ENCODE measurements around the gene PLEKHA7.
A peak's percentile ranks its signal among the peaks of the same experiment; 100 is the strongest.
"Not testable (repeated sequence)": the region's sequence is repeated elsewhere in the genome, so short reads cannot be mapped to it uniquely, and the experiment has no call there.

PLEKHA7 gene, protein sequence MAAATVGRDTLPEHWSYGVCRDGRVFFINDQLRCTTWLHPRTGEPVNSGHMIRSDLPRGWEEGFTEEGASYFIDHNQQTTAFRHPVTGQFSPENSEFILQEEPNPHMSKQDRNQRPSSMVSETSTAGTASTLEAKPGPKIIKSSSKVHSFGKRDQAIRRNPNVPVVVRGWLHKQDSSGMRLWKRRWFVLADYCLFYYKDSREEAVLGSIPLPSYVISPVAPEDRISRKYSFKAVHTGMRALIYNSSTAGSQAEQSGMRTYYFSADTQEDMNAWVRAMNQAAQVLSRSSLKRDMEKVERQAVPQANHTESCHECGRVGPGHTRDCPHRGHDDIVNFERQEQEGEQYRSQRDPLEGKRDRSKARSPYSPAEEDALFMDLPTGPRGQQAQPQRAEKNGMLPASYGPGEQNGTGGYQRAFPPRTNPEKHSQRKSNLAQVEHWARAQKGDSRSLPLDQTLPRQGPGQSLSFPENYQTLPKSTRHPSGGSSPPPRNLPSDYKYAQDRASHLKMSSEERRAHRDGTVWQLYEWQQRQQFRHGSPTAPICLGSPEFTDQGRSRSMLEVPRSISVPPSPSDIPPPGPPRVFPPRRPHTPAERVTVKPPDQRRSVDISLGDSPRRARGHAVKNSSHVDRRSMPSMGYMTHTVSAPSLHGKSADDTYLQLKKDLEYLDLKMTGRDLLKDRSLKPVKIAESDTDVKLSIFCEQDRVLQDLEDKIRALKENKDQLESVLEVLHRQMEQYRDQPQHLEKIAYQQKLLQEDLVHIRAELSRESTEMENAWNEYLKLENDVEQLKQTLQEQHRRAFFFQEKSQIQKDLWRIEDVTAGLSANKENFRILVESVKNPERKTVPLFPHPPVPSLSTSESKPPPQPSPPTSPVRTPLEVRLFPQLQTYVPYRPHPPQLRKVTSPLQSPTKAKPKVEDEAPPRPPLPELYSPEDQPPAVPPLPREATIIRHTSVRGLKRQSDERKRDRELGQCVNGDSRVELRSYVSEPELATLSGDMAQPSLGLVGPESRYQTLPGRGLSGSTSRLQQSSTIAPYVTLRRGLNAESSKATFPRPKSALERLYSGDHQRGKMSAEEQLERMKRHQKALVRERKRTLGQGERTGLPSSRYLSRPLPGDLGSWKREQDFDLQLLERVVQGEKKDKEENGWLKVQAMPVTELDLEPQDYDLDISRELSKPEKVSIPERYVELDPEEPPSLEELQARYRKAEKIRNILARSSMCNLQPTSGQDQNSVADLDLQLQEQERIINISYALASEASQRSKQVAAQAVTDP

DNA sequence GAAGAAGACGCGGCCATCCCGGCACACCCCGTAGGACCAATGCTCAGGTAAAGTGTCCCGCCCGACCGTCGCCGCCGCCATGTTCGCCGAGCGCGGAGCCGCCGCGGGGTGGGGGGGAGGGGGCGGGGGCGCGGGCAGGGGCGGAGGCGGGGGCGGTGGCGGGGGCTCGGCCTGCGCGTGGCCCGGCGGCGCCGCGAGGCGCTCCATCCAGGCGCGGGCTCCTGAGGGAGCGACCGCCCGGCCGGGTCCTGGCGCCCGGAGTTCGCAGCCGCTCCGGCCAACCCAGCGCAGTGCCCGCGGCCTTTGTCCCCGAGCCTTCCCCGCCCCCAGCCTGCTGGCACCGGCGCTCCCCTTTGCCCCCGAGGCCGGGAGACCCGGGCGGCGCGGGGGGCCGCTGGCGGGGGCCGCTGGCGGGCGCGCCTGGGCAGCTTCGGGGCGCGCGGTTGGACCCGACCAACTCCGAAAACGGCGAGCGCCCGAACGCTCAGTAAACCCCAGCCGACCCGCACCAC, at the start of gene PLEKHA7:
Gene PLEKHA7 (minus strand): TSS at position 94 of the 512 bp plus-strand sequence. CDS start 13 bp downstream, at position 81.
- DNase-seq, result no peak

DNA sequence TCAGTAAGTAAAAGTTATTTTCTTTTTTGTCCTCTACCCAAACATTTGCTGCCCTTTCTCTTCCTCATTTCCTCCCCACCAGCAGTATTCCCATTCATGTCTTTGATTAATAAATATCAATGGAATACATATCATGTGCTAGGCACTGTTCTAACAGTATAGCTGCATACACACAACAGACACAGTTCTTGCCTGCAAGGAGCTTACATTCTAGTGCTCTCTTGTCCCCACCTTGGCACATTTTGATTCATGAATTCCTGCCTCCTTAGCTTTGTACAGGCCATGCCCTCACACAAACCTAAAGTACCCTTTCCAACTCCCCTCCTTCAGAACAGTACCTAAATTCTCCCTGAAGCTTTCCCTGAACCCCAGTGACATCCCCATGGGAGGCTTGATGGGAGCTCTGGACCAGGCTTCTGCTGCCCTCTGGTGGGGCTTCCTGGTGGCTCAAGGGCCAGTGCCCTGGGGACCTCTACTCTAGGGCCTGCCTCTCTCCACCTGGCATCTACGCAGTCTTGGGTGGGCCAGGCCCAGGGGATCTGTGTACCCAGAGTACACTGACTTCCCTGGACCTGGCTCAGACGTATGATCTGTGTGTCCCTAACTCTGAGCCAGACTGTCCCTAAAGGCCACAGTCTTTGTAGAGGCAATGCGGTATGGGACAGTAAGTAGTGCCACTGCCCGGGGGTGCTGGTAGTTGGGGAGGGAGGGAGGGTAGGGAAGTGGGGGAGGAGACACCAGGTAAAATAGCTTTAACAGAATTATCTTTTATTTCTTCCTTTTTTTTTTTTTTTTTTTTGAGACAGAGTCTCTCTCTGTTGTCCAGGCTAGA, 49.2 kb upstream of the PLEKHA7 start:
- peak; percentile 49 for DNase-seq

GRCh38 chr11:17051146-17051545, 36.9 kb upstream of the PLEKHA7 start:
- not testable (repeated sequence) for DNase-seq

DNA sequence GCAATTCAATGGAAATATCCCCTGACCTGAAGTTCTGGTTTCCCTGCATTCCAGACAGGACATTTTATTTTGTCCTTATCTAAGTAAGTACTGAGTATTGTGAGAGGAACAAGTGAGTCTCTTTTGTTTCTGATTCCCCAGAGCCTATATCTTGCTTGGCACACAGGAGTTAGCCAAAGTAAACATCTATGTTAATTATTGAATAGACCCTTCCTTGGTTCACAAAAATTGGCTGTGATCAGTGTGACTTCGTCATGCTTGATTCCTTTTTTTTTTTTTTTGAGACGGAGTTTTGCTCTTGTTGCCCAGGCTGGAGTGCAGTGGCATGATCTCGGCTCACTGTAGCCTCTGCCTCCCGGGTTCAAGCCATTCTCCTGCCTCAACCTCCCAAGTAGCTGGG, 34.3 kb upstream of the PLEKHA7 start:
- not testable (repeated sequence) for DNase-seq

DNA sequence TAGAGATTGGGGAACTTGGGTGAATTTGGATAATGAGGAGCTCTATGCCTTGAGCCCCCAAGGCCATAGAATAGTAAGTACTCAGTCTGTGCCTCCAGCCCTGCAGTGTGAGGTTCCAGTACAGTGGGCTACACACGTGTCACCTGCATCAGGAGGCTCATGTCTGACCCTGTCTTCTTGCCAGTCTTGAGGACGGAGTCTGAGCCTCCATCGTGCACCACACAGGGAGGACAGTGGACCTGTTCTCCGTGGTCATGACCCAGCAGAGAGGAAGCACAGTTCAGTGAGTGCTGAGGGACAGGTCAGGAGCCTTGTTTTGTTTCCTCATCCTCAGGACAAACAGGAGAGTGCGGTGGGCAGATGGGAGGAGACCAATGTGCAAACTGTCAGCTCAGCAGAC, 32.5 kb upstream of the PLEKHA7 start:
- DNase-seq, result no peak

- DNase-seq, result no peak
Measured at GRCh38 chr11:17036666-17037658, 22.7 kb upstream of the PLEKHA7 start.

DNA sequence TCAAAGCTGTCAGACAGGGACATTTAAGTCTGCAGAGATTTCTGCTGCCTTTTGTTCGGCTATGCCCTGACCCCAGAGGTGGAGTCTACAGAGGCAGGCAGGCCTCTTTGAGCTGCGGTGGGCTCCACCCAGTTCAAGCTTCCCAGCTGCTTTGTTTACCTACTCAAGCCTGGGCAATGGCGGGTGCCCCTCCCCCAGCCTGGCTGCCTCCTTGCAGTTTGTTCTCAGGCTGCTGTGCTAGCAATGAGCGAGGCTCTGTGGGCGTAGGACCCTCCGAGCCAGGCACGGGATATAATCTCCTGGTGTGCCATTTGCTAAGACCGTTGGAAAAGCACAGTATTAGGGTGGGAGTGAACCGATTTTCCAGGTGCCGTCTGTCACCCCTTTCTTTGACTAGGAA, 19.8 kb upstream of the PLEKHA7 start:
- not testable (repeated sequence) for DNase-seq

DNA sequence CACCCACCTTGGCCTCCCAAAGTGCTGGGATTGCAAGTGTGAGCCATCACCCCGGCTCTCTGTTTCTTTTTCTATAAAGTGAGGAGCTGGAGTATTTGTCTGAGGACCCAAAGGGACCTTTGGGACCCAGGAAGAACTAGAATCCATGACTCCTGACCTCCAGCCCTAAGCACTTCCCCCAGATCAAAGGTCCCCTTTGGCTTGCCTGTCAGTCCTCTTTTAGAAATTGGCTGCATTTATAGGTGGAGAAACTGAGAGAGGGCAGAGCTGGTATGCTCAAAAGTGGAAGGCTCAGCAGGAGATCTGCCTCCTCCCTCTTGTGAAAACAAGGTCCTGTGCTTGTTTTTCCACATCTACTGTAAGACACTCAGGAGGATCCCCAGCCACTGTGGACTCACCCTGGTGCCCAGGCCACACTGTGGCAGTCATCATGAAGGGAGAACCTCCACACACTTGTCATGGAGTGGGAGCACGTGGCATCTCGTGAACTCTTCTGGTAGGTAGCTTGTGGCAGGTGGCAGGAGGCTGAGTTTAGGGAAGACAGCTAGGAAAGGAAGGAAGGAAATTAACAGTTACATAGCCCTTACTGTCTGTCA, 12.4 kb upstream of the PLEKHA7 start:
- no peak for DNase-seq

GRCh38 chr11:17024924-17025323, 10.7 kb upstream of the PLEKHA7 start:
- DNase-seq, result no peak

- DNase-seq, result no peak
Measured at GRCh38 chr11:17021511-17021910, 7.3 kb upstream of the PLEKHA7 start.

DNA sequence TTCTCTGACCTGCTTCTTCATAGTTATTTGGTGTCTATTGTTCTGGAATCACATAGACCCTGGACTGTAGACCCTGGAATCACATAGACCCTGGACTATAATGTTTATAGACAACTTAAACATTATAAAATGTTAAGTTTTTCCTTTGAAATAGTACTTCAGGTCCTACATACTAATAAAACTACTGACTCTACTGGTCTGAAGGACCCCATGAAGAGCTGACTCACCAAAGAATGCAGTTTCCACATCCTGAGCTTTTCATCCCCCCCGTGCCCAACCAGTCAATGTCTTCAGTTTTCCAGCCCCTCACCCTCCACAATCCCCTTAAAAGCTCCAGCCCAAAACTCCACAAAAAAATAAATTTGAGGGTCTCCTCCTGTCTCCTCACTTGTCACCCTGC, 6.6 kb upstream of the PLEKHA7 start:
- DNase-seq, result no peak

DNA sequence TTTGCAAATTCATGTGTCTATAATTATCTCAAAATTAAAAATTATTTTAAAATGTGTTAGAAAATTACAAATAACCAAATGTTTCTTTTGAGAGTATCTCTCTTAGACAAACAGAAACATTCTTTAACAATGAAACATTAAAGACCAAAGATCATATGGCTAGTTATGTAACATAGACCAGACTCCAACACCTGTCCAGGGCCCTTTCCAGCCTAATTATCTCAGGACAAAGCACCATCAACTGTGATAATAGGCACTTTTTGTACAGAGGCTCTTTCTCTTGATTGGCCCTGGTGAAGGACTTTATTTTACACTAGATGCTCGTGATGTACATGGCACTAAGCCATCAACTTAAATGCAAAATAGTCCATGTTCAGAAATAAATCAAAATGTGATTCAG, 5.0 kb upstream of the PLEKHA7 start:
- DNase-seq, result no peak

DNA sequence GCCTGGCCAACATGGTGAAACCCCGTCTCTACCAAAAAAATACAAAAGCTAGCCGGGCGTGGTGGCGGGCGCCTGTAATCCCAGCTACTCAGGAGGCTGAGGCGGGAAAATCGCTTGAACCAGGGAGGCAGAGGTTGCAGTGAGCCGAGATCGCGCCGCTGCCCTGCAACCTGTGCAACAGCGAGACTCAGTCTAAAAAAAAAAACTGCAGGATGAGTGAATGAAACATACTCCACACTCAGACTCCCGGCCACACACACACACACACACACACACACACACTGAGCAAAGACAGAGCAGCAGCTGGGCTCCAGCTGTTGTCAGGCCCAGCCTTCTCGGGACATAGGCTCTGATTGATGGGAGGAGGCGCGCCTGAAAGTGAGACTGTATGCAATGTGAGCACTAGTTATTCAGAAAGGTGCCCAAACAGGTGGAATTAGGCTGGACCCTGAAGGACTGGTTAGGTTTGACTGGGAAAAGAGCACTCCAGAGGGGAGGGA, 1.5 kb upstream of the PLEKHA7 start:
- DNase-seq, result no peak

DNA sequence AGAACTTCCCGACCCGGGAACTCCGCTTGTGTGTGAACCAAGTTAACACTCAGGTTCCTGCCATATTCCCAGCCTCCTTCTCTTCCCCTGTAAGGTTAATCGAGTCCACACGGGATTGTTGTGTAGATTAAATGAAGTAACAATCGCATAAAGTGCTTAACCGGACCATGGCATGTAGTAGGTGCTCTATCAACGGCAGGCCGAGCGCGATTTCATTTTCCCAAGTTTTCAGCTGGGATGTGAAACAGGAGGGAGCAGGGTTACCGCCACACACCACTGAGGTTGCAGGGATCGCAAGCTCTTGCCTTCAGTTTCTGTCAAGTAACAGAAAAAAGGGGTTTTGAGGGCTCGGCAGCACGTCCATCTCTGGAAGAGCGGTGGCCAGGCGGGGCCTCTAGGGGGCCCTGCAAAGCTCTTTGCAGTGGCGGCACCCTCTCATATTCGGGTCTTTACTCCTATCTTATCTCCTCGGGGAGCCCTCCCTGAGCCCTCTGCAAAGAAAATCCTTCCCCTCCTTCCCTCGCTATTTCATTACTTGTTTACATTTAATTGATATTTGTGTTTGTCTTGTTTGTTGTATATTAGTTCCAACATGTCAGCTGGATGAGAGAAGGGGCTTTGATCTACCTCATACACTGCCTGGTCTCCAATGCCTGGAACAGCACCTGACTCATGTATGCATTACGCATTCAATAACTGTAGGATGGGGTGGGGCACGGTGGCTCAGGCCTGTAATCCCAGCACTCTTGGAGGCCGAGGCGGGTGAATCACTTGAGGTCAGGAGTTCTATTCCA, 816 bp upstream of the PLEKHA7 start:
- no peak for DNase-seq

GRCh38 chr11:17013548-17014320, 480 bp downstream of the PLEKHA7 start:
- DNase-seq, result no peak

GRCh38 chr11:17012712-17013547, 1.3 kb downstream of the PLEKHA7 start:
- DNase-seq, result peak; percentile 12

DNA sequence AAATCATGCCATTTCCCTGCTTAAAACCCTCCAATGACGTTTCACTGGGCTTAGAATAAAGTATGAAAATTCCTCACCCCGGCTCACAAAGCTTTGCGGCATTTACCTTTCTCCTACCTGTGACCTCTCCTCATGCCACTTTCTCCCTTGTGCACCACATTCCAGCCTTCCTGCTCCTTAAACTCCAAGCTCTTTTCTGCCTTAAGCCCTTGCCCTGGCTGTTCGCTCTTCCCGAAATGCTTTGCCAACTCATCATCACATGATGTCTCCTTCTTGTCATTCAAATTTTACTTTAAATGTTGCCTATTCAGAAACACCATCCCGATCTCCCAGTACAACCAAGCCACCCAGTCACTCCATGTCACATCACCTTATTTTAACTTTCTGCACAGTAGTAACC, 2.0 kb downstream of the PLEKHA7 start:
- DNase-seq, result no peak

Measured in NCI-H226 (cell line).